HEK293T (cell line): ENCODE results near the gene MARK2.

Experiments
- ARNT ChIP-seq: fragments of 450-650 bp; IDR thresholded peaks from 2 replicates; pipeline ENCODE4 v1.6.1; 2017; ENCODE audit warnings: mild to moderate bottlenecking
- BHLHE40 ChIP-seq: fragments of 450-650 bp; IDR thresholded peaks from 2 replicates; pipeline ENCODE4 v1.6.1; 2016; ENCODE audit warnings: mild to moderate bottlenecking, moderate library complexity, borderline replicate concordance
- CTBP1 ChIP-seq: fragments of 450-650 bp; IDR thresholded peaks from 2 replicates; pipeline ENCODE4 v1.6.1; 2016; ENCODE audit warnings: borderline replicate concordance
- ELF4 ChIP-seq: fragments of 450-650 bp; IDR thresholded peaks from 2 replicates; pipeline ENCODE4 v1.6.1; 2017; ENCODE audit warnings: antibody characterized with exemption
- FOXM1 ChIP-seq: fragments of 450-650 bp; IDR thresholded peaks from 2 replicates; pipeline ENCODE4 v1.6.1; 2017; ENCODE audit warnings: mild to moderate bottlenecking, borderline replicate concordance
- LEF1 ChIP-seq: fragments of 450-650 bp; IDR thresholded peaks from 2 replicates; pipeline ENCODE4 v1.6.1; 2017; ENCODE audit warnings: mild to moderate bottlenecking, borderline replicate concordance
- PKNOX1 ChIP-seq: fragments of 450-650 bp; IDR thresholded peaks from 2 replicates; pipeline ENCODE4 v1.6.1; 2016
- SP1 ChIP-seq: fragments of 450-650 bp; IDR thresholded peaks from 2 replicates; pipeline ENCODE4 v1.6.1; 2017
- SUZ12 ChIP-seq: fragments of 450-650 bp; IDR thresholded peaks from 2 replicates; pipeline ENCODE4 v1.6.1; 2016; ENCODE audit warnings: mild to moderate bottlenecking
- TARDBP ChIP-seq: fragments of 450-650 bp; IDR thresholded peaks from 2 replicates; pipeline ENCODE4 v1.6.1; 2016
- ZNF384 ChIP-seq: fragments of 450-650 bp; IDR thresholded peaks from 2 replicates; pipeline ENCODE4 v1.6.1; 2016

GRCh38 chr11:63920126-63920938 is 81.4 kb downstream of the MARK2 start:
- TF ChIP-seq FOXM1: no peak
- TF ChIP-seq CTBP1: no peak
- TF ChIP-seq SUZ12: no peak
- TF ChIP-seq SP1: no peak
- TF ChIP-seq PKNOX1: no peak
- no peak for TF ChIP-seq TARDBP
- TF ChIP-seq LEF1: no peak
- no peak for TF ChIP-seq ELF4
- TF ChIP-seq ARNT: no peak
- TF ChIP-seq ZNF384: no peak
- TF ChIP-seq BHLHE40: no peak
